ENCODE results near the gene GAB2.

DNA sequence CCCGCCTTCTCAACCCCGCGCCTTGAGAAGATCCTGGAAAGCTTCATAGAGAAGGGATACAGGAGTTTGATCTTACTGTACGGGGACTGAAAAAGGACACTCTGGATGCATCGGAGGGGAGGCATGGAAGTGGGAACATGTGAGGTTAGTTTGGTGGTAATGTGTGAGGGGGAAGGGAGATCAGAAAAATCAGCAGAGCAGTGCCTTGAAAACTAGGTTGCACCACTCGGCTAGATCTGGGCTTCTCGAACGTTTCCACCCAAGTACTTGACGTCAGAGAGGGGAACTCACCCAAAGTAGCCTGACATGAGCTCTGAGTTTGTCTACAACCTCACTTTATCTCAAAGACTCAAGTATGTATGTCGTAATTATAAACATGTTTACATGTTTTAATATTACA is 214.4 kb downstream of the GAB2 start:
- TF ChIP-seq, protein P1, sequence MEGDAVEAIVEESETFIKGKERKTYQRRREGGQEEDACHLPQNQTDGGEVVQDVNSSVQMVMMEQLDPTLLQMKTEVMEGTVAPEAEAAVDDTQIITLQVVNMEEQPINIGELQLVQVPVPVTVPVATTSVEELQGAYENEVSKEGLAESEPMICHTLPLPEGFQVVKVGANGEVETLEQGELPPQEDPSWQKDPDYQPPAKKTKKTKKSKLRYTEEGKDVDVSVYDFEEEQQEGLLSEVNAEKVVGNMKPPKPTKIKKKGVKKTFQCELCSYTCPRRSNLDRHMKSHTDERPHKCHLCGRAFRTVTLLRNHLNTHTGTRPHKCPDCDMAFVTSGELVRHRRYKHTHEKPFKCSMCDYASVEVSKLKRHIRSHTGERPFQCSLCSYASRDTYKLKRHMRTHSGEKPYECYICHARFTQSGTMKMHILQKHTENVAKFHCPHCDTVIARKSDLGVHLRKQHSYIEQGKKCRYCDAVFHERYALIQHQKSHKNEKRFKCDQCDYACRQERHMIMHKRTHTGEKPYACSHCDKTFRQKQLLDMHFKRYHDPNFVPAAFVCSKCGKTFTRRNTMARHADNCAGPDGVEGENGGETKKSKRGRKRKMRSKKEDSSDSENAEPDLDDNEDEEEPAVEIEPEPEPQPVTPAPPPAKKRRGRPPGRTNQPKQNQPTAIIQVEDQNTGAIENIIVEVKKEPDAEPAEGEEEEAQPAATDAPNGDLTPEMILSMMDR (IDR thresholded peaks at IDR 0.05; ENCODE audit: poor library complexity): no peak
- TF ChIP-seq EZH2 (IDR thresholded peaks at IDR 0.05; ENCODE audit: borderline replicate concordance): no peak

All from hepatocyte (in vitro differentiated cells).